AG09309 (cell line): ENCODE data around the gene FBXW12.

Experiments
- DNase-seq: peaks from one replicate; pipeline ENCODE4 v3.0.0-alpha.2; 2010; ENCODE audit warnings: low read depth
- H3K4me3 ChIP-seq: 2 replicates; pipeline ENCODE4 v1.5.1; 2011; ENCODE audit warnings: mild to moderate bottlenecking, low read depth, low read length, moderate library complexity; ENCODE audit not compliant: control insufficient read depth
- CTCF ChIP-seq: IDR thresholded peaks from 2 replicates; pipeline ENCODE4 v1.5.1; 2011; ENCODE audit warnings: mild to moderate bottlenecking, low read depth, low read length, inconsistent platforms; ENCODE audit not compliant: insufficient read depth, control insufficient read depth; ENCODE audit errors: missing control alignments

Gene FBXW12

DNA sequence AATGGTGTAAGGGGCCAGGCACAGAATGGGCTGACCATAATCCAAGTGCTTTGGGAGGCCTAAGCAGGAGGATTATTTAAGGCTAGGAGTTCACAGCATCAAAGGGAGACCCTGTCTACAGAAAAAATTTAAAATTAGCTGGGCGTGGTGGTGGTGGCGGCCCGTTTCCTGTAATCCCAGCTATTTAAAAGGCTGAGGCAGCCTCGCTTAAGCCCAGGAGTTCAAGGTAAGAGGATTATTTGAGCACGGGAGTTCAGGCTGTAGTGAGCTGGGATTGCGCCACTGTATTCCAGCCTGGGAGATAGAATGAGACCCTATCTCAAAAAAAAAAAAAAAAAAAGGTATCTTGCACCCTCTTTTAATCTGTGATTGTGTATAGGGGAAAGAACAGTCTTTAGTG is 69.9 kb downstream of the FBXW12 start:
- DNase-seq: no peak
- TF ChIP-seq CTCF: no peak
- no peak overlapping the region for H3K4me3 ChIP-seq
